GM23248 (cell line): Measurements from ENCODE around the gene PIK3R4. TPM values are rescaled to one million over a fixed set of nuclear protein-coding genes. Genes with fewer than 3 reads are reported as not detected.

Experiments
- DNase-seq: peaks from one replicate; pipeline ENCODE4 v3.0.0-alpha.2; 2015
- H2AFZ ChIP-seq: fragments of 200-600 bp; sonication (generic); 2 replicates; pipeline ENCODE4 v1.6.1; 2016; ENCODE audit warnings: antibody characterized with exemption
- H3F3A ChIP-seq: fragments of 200-600 bp; sonication (generic); 2 replicates; pipeline ENCODE4 v1.6.1; 2016; ENCODE audit warnings: mild to moderate bottlenecking, antibody characterized with exemption, mixed run types; ENCODE audit not compliant: insufficient read depth
- H3K27ac ChIP-seq: fragments of 200-600 bp; sonication (generic); 2 replicates; pipeline ENCODE4 v1.5.1; 2016; ENCODE audit warnings: mild to moderate bottlenecking
- H3K27me3 ChIP-seq: fragments of 200-600 bp; sonication (generic); replicated peaks from 2 replicates; pipeline ENCODE4 v1.6.1; 2016; ENCODE audit warnings: mild to moderate bottlenecking; ENCODE audit not compliant: insufficient read depth
- H3K36me3 ChIP-seq: fragments of 200-600 bp; sonication (generic); 2 replicates; pipeline ENCODE4 v1.6.1; 2016; ENCODE audit warnings: low read depth, mild to moderate bottlenecking
- H3K4me1 ChIP-seq: fragments of 200-600 bp; sonication (generic); 2 replicates; pipeline ENCODE4 v1.6.1; 2016; ENCODE audit warnings: mild to moderate bottlenecking; ENCODE audit not compliant: insufficient read depth
- H3K4me2 ChIP-seq: fragments of 200-600 bp; sonication (generic); one replicate; pipeline ENCODE4 v1.6.1; 2016; ENCODE audit warnings: mild to moderate bottlenecking; ENCODE audit not compliant: unreplicated experiment
- H3K4me3 ChIP-seq: fragments of 200-600 bp; sonication (generic); 2 replicates; pipeline ENCODE4 v1.5.1; 2016; ENCODE audit warnings: mild to moderate bottlenecking
- H3K79me2 ChIP-seq: fragments of 200-600 bp; sonication (generic); 2 replicates; pipeline ENCODE4 v1.6.1; 2016; ENCODE audit warnings: mild to moderate bottlenecking; ENCODE audit not compliant: insufficient read depth
- H3K9ac ChIP-seq: fragments of 200-600 bp; sonication (generic); 2 replicates; pipeline ENCODE4 v1.6.1; 2016; ENCODE audit warnings: mild to moderate bottlenecking
- H3K9me2 ChIP-seq: fragments of 200-600 bp; sonication (generic); 2 replicates; pipeline ENCODE4 v1.6.1; 2016; ENCODE audit warnings: mixed run types, mild to moderate bottlenecking, moderate library complexity; ENCODE audit not compliant: insufficient read depth
- H3K9me3 ChIP-seq: fragments of 200-600 bp; sonication (generic); one replicate; pipeline ENCODE4 v1.6.1; 2017; ENCODE audit warnings: low read depth
- H4K20me1 ChIP-seq: fragments of 200-600 bp; sonication (generic); 2 replicates; pipeline ENCODE4 v1.6.0; 2016; ENCODE audit not compliant: insufficient read depth
- EZH2 ChIP-seq: fragments of 200-600 bp; sonication (generic); IDR thresholded peaks from 2 replicates; pipeline ENCODE4 v1.6.1; 2018; ENCODE audit warnings: antibody characterized with exemption, mild to moderate bottlenecking; ENCODE audit not compliant: insufficient read depth, poor library complexity, severe bottlenecking
- EZH2phosphoT487 ChIP-seq: fragments of 200-600 bp; sonication (generic); IDR thresholded peaks from 2 replicates; pipeline ENCODE4 v1.6.1; 2018; ENCODE audit warnings: antibody characterized with exemption, moderate library complexity, mild to moderate bottlenecking, low read depth; ENCODE audit not compliant: insufficient read depth
- WGBS, 2 experiments: methylation state at CpG; one replicate each; pipeline ENCODE4 v1.1.6; 2015 to 2017; ENCODE audit warnings: low lambda C conversion rate in 2 of 2, low coverage in 1 of 2; ENCODE audit errors: missing lambda C conversion rate in 2 of 2; 5-methylcytosine and 5-hydroxymethylcytosine counted together
- in situ Hi-C: fragments of 300-500 bp; cut with MboI; formaldehyde crosslinking; loops from 2 replicates; pipeline ENCODE4 v1.15.0; 2020
- polyA plus RNA-seq: library from polyadenylated mRNA; unstranded; fragments of >200 nt; fragmentation: Nextera tagmentation; extraction: Ambion mirVana; gene quantifications from 2 replicates; pipeline ENCODE4 v1.2.1, GENCODE V29; 2016
- total RNA-seq: library from RNA; depleted of rRNA; stranded (reverse); fragments of >200 nt; shearing (Covaris generic); gene quantifications from 2 replicates; pipeline ENCODE4 v1.2.3, GENCODE V29; 2014

The PIK3R4 gene
- total and polyA plus RNA-seq, 2 experiments from 2014 or later, result 19.1 to 20.1 TPM

GRCh38 chr3:130645261-130645660 lies 101.4 kb downstream of the PIK3R4 start:
- Histone ChIP-seq H3K27me3 (no peaks in the 10 kb centered on the region), H3K27ac (no peak overlapping the region), H3K79me2 (no peaks in the 10 kb centered on the region), H3K9me2 (no peaks in the 10 kb centered on the region), H3K4me3 (no peak overlapping the region), H3F3A (no peaks in the 10 kb centered on the region), H2AFZ (no peak overlapping the region), H3K9ac (no peak overlapping the region), H3K4me2 (no peak overlapping the region), H4K20me1 (no peaks in the 10 kb centered on the region), H3K9me3 (no peaks in the 10 kb centered on the region), H3K36me3 (no peaks in the 10 kb centered on the region), H3K4me1 (0 out of 2 replicates have a peak, but pooled peaks cover 3% of the 10 kb centered on the region)
- 0% methylated on average over 1 of the region's 1 CpG for WGBS, 2 experiments
- in situ Hi-C loops, result no loop called here
- TF ChIP-seq EZH2, result no peak
- TF ChIP-seq EZH2phosphoT487, result no peak
- no peak for DNase-seq

- Histone ChIP-seq H3K4me2 (no peak overlapping the region), H3K9me2 (no peaks in the 10 kb centered on the region), H2AFZ (no peak overlapping the region), H3K9ac (no peak overlapping the region), H3K36me3 (no peaks in the 10 kb centered on the region), H3K79me2 (no peaks in the 10 kb centered on the region), H3K4me1 (0 out of 2 replicates have a peak, but pooled peaks cover 3% of the 10 kb centered on the region), H4K20me1 (no peaks in the 10 kb centered on the region), H3K9me3 (no peaks in the 10 kb centered on the region), H3K4me3 (no peak overlapping the region), H3K27me3 (no peaks in the 10 kb centered on the region), H3K27ac (no peak overlapping the region), H3F3A (no peaks in the 10 kb centered on the region)
- in situ Hi-C loops, result no loop called here
- TF ChIP-seq EZH2, result no peak
- TF ChIP-seq EZH2phosphoT487, result no peak
- DNase-seq, result peak; percentile 3
- 7 to 10% methylated on average over 4 of the region's 4 CpGs for WGBS, 2 experiments
Measured at GRCh38 chr3:130644628-130645253, 101.9 kb downstream of the PIK3R4 start.

GRCh38 chr3:130640027-130640426 lies 106.6 kb downstream of the PIK3R4 start:
- TF ChIP-seq EZH2 (no peak), EZH2phosphoT487 (no peak)

GRCh38 chr3:130636480-130637234 lies 110.0 kb downstream of the PIK3R4 start:
- Histone ChIP-seq H3K4me2 (no peak overlapping the region), H3K9me2 (no peaks in the 10 kb centered on the region), H2AFZ (no peak overlapping the region), H3K79me2 (no peaks in the 10 kb centered on the region), H3K9ac (no peak overlapping the region), H3K9me3 (no peaks in the 10 kb centered on the region), H3K4me1 (no peaks in the 10 kb centered on the region), H3F3A (no peaks in the 10 kb centered on the region), H3K27ac (no peak overlapping the region), H3K27me3 (peaks cover 6% of the 10 kb centered on the region; the same call in 1 of the 2 replicates), H3K4me3 (no peak overlapping the region), H4K20me1 (no peaks in the 10 kb centered on the region), H3K36me3 (no peaks in the 10 kb centered on the region)
- no peak for TF ChIP-seq EZH2
- TF ChIP-seq EZH2phosphoT487, result no peak
- in situ Hi-C loops, result no loop called here
- WGBS, 2 experiments, result 94 to 100% methylated on average over 1 of the region's 1 CpG
- DNase-seq, result no peak

More at GRCh38 chr3:130640027-130640426, 106.6 kb downstream of the PIK3R4 start:
- Histone ChIP-seq H3K4me3 (no peak overlapping the region), H3K9me3 (no peaks in the 10 kb centered on the region), H3K9ac (no peak overlapping the region), H3K36me3 (no peaks in the 10 kb centered on the region), H3K27ac (no peak overlapping the region), H3K4me2 (no peak overlapping the region), H4K20me1 (no peaks in the 10 kb centered on the region), H3K4me1 (0 out of 2 replicates have a peak, but pooled peaks cover 3% of the 10 kb centered on the region), H3K27me3 (peaks cover 6% of the 10 kb centered on the region; the same call in 1 of the 2 replicates), H3F3A (no peaks in the 10 kb centered on the region), H3K79me2 (no peaks in the 10 kb centered on the region), H2AFZ (no peak overlapping the region), H3K9me2 (no peaks in the 10 kb centered on the region)
- DNase-seq, result no peak
- in situ Hi-C loops, result no loop called here
- 60 to 62% methylated on average over 2 of the region's 2 CpGs for WGBS, 2 experiments
